Cardiac fibroblast (primary cell): ENCODE measurements around the gene SLC4A8.

ENCODE experiments used
- DNase-seq, 2 donors: peaks; one replicate each; pipeline versions ENCODE4 v3.0.0 to v3.0.0-alpha.2; 2010; ENCODE audit warnings: low read depth in 2 of 2
- H3K4me3 ChIP-seq, 2 donors: replicated peaks in 1 of 2; 1 replicate in 1 of 2; 2 replicates in 1 of 2; pipeline ENCODE4 v1.5.1; 2011; ENCODE audit warnings: low read depth in 2 of 2, low read length in 2 of 2, mild to moderate bottlenecking in 2 of 2, moderate library complexity in 1 of 2
- TF ChIP-seq, protein P1 (sequence below): IDR thresholded peaks from one replicate; pipeline ENCODE4 v1.5.1; 2011; ENCODE audit warnings: low read depth, mild to moderate bottlenecking, low read length, inconsistent platforms

The SLC4A8 gene

DNA sequence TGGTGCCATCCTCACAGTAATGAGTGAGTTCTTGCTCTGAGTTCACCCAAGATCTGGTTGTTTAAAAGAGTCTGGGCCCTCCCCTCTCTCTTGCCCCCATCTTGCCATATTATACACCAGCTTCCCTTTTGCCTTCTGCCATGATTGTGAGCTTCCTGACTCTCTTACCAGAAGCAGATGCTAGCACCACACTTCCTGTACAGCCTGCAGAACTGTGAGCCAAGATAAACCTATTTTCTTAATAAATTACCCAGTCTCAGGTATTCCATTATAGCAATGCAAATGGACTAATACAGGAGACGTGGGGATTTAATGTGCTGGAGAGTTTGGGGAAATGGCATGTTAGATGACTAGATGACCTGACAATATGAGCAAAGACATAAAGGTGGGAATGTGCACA, 12.8 kb downstream of the SLC4A8 start:
- TF ChIP-seq, protein P1, sequence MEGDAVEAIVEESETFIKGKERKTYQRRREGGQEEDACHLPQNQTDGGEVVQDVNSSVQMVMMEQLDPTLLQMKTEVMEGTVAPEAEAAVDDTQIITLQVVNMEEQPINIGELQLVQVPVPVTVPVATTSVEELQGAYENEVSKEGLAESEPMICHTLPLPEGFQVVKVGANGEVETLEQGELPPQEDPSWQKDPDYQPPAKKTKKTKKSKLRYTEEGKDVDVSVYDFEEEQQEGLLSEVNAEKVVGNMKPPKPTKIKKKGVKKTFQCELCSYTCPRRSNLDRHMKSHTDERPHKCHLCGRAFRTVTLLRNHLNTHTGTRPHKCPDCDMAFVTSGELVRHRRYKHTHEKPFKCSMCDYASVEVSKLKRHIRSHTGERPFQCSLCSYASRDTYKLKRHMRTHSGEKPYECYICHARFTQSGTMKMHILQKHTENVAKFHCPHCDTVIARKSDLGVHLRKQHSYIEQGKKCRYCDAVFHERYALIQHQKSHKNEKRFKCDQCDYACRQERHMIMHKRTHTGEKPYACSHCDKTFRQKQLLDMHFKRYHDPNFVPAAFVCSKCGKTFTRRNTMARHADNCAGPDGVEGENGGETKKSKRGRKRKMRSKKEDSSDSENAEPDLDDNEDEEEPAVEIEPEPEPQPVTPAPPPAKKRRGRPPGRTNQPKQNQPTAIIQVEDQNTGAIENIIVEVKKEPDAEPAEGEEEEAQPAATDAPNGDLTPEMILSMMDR, result no peak
- no peak overlapping the region for H3K4me3 ChIP-seq
- DNase-seq, result no peak

DNA sequence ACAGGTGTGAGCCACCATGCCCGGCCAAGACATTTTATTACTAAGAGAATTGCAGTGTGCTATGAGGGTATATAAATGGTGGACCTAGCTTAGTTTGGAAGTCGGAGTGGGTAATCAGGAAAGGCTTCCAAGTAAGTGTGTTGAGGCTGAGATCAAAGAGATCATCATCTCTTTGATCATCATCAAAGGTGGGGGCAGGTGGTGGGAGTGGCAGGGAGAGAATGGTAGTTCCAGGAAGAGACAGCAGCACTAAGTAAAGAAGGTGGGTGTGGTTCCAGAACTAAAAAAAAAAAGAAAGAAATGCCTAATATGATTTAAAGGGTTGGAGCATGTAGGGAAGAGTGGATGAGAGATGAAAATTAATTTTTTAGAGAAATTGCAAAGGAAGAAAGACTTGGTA, 14.7 kb downstream of the SLC4A8 start:
- TF ChIP-seq, protein P1, result no peak
- no peak for DNase-seq
- no peak overlapping the region for H3K4me3 ChIP-seq

DNA sequence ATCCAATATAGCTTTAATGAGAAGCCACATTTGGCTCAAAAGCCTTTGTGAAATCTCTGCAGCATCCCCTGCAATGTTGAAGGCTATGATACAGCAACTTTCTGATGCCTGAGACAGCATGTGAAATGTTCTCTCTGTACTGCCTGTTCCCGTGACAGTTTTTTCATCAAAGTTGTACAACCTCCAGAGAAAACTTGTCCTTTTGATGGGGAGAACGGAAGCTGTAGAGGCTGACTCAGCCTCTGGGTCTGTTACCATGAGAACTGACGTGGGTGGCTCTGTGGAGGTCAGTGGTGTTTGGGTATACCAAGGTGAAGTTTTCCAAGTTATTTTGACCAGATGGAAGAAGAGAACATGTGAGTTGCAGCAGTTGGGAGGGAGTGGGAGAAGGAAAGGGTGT, 17.0 kb downstream of the SLC4A8 start:
- TF ChIP-seq, protein P1, result no peak
- peak; percentile 81 for DNase-seq
- H3K4me3 ChIP-seq, result no peak overlapping the region

DNA sequence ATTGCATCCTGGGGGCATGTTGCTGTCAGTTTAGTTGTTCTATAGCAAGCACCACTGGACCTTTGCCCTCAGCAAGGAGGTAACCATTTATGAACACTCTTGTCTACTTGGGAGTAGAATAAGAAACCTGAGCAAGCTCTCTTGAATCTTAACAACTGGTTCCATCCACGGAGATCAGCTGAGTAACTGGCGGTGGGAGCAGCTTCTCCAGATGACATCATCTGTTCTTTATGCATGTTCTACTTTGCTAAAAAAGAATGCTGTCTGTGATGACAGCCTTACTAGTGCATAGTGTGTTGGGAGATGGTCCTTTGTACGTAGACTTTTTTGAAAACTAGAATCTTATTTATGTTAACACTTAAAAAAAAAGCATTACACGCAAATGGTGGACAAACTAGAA, 17.7 kb downstream of the SLC4A8 start:
- TF ChIP-seq, protein P1, result no peak
- peak; percentile 37 to 69 for DNase-seq
- H3K4me3 ChIP-seq, result no peak overlapping the region

DNA sequence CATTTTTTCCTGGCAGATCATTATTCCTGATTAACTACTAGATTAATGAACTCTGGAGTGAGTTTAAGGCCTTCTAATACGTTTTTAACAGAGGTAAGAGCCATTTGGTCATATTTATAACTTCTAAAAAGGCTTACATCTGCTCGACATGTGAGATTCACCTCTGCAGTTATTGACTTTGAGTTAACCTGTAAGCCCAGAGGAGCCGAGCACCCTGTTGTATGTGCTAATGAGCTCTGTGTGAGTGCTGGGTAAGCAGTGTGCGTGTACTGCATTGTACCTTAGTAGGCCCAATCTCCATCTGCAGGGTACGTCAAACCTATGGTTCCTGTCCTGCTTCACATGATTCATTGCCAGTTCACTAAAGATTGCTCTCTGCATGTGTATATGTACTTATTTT, 18.9 kb downstream of the SLC4A8 start:
- TF ChIP-seq, protein P1, result no peak
- H3K4me3 ChIP-seq, result no peak overlapping the region
- DNase-seq, result no peak

DNA sequence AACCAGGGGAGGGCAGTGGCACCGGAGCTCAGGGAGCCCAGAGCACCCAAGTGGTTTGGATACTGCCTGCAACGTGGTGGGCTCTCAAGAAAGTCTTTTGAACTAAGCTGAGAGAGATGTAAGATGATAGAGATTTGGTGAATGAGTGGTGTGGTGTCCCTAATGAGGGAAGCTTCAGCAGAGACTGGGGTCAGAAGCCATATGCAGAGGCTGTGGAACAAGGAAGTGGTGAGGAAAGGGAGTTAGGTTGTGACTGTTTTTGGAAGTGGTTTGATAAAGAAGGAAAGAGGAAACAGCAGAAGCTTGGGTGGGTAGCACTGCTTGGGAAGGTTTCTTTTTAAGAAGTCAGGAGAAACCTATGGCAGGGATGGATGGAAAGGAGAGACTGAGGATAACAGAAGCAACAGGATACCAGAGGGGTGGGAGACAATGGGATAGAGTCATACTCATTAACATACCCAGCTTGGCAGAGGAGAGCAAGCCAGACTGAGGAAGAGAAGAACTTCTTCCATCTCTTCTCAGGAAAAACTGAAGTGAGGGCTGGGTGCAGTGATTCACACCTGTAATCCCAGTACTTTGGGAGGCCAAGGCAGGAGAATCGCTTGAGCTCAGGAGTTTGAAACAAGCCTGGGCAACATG, 24.1 kb downstream of the SLC4A8 start:
- no peak for DNase-seq
- no peak overlapping the region for H3K4me3 ChIP-seq
- TF ChIP-seq, protein P1, result no peak
